BE2C (cell line): ENCODE data around the gene LIPJ.

Experiments
- DNase-seq: peaks from one replicate; pipeline ENCODE4 v3.0.0-alpha.2; 2020
- H3K27me3 ChIP-seq: fragments of 250-450 bp; sonication (Bioruptor Pico); 2 replicates; pipeline ENCODE4 v1.5.1; 2020; ENCODE audit warnings: mild to moderate bottlenecking
- H3K36me3 ChIP-seq: fragments of 250-450 bp; sonication (Bioruptor Pico); 2 replicates; pipeline ENCODE4 v1.5.1; 2020; ENCODE audit warnings: mild to moderate bottlenecking
- H3K4me1 ChIP-seq: fragments of 250-450 bp; sonication (Bioruptor Pico); 2 replicates; pipeline ENCODE4 v1.5.1; 2020
- H3K4me3 ChIP-seq: 2 replicates; pipeline ENCODE4 v1.5.1; 2011; ENCODE audit warnings: low read depth, low read length
- H3K9me3 ChIP-seq: fragments of 250-450 bp; sonication (Bioruptor Pico); 2 replicates; pipeline ENCODE4 v1.5.1; 2020
- TF ChIP-seq, protein P1 (sequence below): IDR thresholded peaks from 2 replicates; pipeline ENCODE4 v1.5.1; 2012; ENCODE audit warnings: mild to moderate bottlenecking, low read depth, low read length

Gene LIPJ

DNA sequence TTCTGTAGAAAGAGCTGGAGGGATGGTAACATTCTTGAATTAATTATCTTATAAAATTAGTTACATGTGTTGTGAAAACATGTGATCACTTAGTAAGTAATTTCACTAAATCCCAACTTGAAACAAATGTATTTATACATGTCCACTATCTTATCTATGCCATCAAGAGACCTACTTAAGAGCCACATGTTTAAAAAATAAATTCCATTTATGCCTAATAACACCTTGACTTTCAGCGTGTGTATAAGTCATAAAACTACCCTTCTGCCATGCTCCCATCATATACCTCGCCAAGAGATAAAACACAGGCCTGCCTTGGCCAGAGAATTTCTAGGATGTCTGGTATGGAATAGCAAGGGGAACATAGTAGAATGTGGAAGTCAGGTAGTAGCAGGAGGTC lies 37.3 kb downstream of the LIPJ start:
- Histone ChIP-seq H3K36me3 (no peaks in the 10 kb centered on the region), H3K4me3 (no peak overlapping the region), H3K9me3 (no peaks in the 10 kb centered on the region), H3K27me3 (no peaks in the 10 kb centered on the region), H3K4me1 (peaks cover 7% of the 10 kb centered on the region)
- no peak for DNase-seq
- TF ChIP-seq, protein P1, sequence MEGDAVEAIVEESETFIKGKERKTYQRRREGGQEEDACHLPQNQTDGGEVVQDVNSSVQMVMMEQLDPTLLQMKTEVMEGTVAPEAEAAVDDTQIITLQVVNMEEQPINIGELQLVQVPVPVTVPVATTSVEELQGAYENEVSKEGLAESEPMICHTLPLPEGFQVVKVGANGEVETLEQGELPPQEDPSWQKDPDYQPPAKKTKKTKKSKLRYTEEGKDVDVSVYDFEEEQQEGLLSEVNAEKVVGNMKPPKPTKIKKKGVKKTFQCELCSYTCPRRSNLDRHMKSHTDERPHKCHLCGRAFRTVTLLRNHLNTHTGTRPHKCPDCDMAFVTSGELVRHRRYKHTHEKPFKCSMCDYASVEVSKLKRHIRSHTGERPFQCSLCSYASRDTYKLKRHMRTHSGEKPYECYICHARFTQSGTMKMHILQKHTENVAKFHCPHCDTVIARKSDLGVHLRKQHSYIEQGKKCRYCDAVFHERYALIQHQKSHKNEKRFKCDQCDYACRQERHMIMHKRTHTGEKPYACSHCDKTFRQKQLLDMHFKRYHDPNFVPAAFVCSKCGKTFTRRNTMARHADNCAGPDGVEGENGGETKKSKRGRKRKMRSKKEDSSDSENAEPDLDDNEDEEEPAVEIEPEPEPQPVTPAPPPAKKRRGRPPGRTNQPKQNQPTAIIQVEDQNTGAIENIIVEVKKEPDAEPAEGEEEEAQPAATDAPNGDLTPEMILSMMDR: no peak

DNA sequence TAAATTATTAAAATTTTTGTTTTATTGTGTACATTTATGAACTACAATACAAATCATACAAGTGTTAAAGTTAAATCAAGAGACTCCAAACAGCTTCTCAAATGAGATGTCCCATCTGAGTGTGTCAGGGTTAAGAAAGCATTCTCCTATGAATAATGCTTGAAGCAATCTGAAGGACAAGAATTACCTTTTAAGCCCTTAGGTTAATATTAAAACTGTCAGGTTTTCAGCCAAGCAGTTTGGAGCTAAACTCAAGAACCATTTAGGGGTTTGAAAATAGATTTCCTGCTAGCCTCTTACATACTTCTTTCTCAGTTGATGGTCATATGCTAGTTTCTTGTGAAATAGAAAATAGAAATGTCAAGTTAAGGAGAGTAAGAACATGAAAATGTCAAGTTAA lies 38.3 kb downstream of the LIPJ start:
- Histone ChIP-seq H3K36me3 (no peaks in the 10 kb centered on the region), H3K27me3 (no peaks in the 10 kb centered on the region), H3K4me1 (peaks cover 7% of the 10 kb centered on the region), H3K9me3 (no peaks in the 10 kb centered on the region), H3K4me3 (no peak overlapping the region)
- no peak for DNase-seq
- TF ChIP-seq, protein P1: no peak

DNA sequence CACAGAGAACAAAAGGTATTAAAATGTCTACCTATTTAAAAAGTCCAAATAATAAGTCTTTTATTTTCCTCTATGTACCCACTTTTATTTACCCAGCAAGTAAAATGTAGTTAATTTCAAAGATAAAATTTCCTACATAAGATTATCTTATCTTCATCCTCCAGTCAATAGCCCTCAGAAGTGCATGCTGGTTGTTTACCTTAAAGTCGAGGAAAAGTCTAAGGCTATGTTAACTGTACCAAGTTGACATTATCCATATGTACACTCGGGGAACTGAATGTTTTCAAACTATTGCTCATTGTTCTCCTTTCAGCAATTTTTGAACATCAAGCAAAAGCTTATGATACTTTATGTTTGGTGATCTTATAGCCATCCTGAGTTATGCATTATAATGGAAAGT lies 53.6 kb downstream of the LIPJ start:
- no peak overlapping the region for H3K4me3 ChIP-seq
- no peak for DNase-seq
- no peaks in the 10 kb centered on the region for H3K9me3 ChIP-seq
- no peaks in the 10 kb centered on the region for H3K4me1 ChIP-seq
- TF ChIP-seq, protein P1: no peak
- no peaks in the 10 kb centered on the region; the same call in 1 of the 2 replicates for H3K27me3 ChIP-seq
- H3K36me3 ChIP-seq: no peaks in the 10 kb centered on the region

DNA sequence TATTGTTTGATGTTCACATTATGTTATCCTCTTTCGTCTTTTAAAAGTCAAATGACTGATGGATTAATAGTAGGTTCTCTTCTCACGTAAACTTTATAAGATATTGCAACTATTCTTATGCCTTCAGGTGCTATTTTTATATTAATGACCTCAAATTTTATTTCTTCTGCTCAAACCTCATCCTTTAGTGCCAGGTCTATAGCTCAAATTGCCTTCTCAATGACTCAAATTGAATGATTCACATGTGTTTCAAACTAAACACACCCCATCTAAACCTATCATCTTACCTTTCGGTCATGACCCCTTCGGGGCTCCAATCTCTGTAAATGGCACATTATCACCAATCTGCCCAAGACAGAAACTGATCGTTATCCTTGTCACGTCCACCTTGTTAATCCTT lies 55.6 kb downstream of the LIPJ start:
- TF ChIP-seq, protein P1: no peak
- Histone ChIP-seq H3K4me3 (no peak overlapping the region), H3K4me1 (no peaks in the 10 kb centered on the region), H3K9me3 (no peaks in the 10 kb centered on the region), H3K27me3 (no peaks in the 10 kb centered on the region; the same call in 1 of the 2 replicates), H3K36me3 (no peaks in the 10 kb centered on the region)
- no peak for DNase-seq

DNA sequence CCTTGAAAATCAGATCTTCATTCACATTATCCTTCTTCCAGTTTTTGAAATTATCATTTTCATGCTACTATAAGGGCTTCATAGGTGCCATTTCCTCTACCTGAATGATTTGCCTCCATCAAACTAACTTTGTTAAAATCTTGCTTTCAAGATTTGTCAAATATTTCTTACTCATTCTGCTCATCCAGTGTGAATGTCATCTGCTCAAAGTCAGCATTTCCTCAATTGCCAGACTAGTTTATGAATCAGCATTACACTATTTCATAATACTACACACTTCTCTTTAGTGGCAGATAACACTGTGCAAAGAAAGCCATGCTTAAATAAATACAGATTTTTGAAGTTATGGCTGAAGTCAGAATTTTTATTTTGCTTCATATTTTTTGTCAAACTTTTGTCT lies 56.4 kb downstream of the LIPJ start:
- TF ChIP-seq, protein P1: no peak
- no peaks in the 10 kb centered on the region for H3K36me3 ChIP-seq
- no peaks in the 10 kb centered on the region; the same call in 1 of the 2 replicates for H3K27me3 ChIP-seq
- no peak overlapping the region for H3K4me3 ChIP-seq
- DNase-seq: no peak
- no peaks in the 10 kb centered on the region for H3K9me3 ChIP-seq
- H3K4me1 ChIP-seq: no peaks in the 10 kb centered on the region

DNA sequence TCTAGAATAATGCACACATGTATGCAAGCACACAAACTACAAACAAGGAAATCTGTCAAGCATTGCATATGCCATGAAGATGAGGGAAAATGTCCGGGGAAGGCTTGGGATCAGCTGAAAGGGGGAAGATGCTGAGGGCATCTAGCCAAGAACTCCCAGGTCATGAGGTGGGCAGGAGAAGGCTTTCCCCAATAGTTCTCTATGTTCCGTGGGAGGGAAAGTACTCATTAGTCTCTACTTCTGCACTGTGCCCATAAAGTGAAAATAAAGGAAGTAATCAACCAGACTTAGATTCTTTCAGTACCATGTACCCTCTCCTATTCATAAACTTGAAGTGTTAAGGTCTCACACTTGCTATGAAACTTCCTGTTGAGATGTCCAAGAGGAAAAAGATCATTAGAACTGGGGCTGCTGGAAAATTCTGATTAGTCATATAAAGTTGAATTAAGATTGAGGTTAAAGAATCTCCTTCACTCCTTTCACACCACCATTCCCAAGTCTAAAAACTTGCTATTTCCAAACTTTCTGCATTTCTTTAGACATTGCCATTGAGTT lies 60.6 kb downstream of the LIPJ start:
- Histone ChIP-seq H3K9me3 (no peaks in the 10 kb centered on the region), H3K4me3 (no peak overlapping the region), H3K4me1 (no peaks in the 10 kb centered on the region), H3K36me3 (no peaks in the 10 kb centered on the region), H3K27me3 (no peaks in the 10 kb centered on the region; the same call in 1 of the 2 replicates)
- DNase-seq: no peak
- TF ChIP-seq, protein P1: no peak
